HCT116 (cell line): Measurements from ENCODE around the gene PRKCA. TPM values are rescaled to one million over a fixed set of nuclear protein-coding genes. Genes with fewer than 3 reads are reported as not detected.
"Not testable (repeated sequence)": the region's sequence is repeated elsewhere in the genome, so short reads cannot be mapped to it uniquely, and the experiment has no call there.

Experiments
- ATAC-seq: fragments of 200-7000 bp; cut with Tn5 transposase; 2 replicates; pipeline ENCODE4 v1.9.1; 2020; ENCODE audit warnings: mild to moderate bottlenecking, moderate library complexity
- BruUV-seq: library from RNA; stranded (reverse); fragments of 400-500 nt; replicated peaks from 2 replicates; lab custom pipeline; 2021; lab: Mats Ljungman, UMichigan
- CTCF ChIA-PET: fragments of 300-600 bp; sonication (Branson Sonifier 250); formaldehyde crosslinking; loops from one replicate; lab custom pipeline; 2021; ENCODE audit warnings: antibody characterized with exemption; lab: Charles Lee
- POLR2A ChIA-PET: fragments of 300-600, 350-600 bp; sonication (Branson Sonifier 250); formaldehyde crosslinking; loops from one replicate; lab custom pipeline; 2021; ENCODE audit warnings: antibody characterized with exemption; lab: Charles Lee
- RAD21 ChIA-PET, 2 experiments: fragments of 300-600 bp; sonication (Branson Sonifier 250); formaldehyde crosslinking; loops; one replicate each; lab custom pipeline; 2023; ENCODE audit warnings: low total read pairs in 2 of 2; ENCODE audit not compliant: uncharacterized antibody in 2 of 2, unreplicated experiment in 2 of 2, low non-redundant PET in 1 of 2; lab: Charles Lee
- DNase-seq: peaks from one replicate; pipeline ENCODE4 v3.0.0-alpha.2; 2010; ENCODE audit warnings: low read depth, low spot score
- H2AFZ ChIP-seq: fragments of 200-600 bp; shearing (Covaris generic), sonication (generic); 2 replicates; pipeline ENCODE4 v1.6.1; 2017; ENCODE audit warnings: low read depth, mixed run types, mixed read lengths, antibody characterized with exemption, low read length; ENCODE audit not compliant: poor library complexity, severe bottlenecking
- H3K27ac ChIP-seq: 2 replicates; pipeline ENCODE4 v1.5.1; 2012; ENCODE audit warnings: low read depth, low read length
- H3K27me3 ChIP-seq: fragments of 200-600 bp; sonication (generic); 2 replicates; pipeline ENCODE4 v1.6.1; 2016; ENCODE audit warnings: mixed run types, low read length, mixed read lengths; ENCODE audit not compliant: insufficient read depth
- H3K36me3 ChIP-seq, 2 experiments: fragments of 200-500 bp in 1 of 2; fragments of 200-600 bp in 1 of 2; sonication (Bioruptor generic) in 1 of 2; sonication (generic) in 1 of 2; 2 replicates each; pipeline versions ENCODE4 v1.5.1 to v1.6.1; 2014 to 2016; ENCODE audit warnings: low read length in 2 of 2, inconsistent platforms in 1 of 2, mixed read lengths in 1 of 2, mixed run types in 1 of 2; ENCODE audit not compliant: insufficient read depth in 2 of 2, control insufficient read depth in 1 of 2
- H3K4me1 ChIP-seq, 2 experiments: fragments of 200-600 bp in 1 of 2; sonication (generic) in 1 of 2; 2 replicates each; pipeline versions ENCODE4 v1.5.1 to v1.6.1; 2012 to 2017; ENCODE audit warnings: low read length in 2 of 2, inconsistent platforms in 1 of 2, mild to moderate bottlenecking in 1 of 2, mixed read lengths in 1 of 2, mixed run types in 1 of 2, moderate library complexity in 1 of 2; ENCODE audit not compliant: insufficient read depth in 2 of 2, control insufficient read depth in 1 of 2
- H3K4me2 ChIP-seq: fragments of 200-600 bp; sonication (generic); 2 replicates; pipeline ENCODE4 v1.6.1; 2017; ENCODE audit warnings: mixed run types, low read length, mixed read lengths
- H3K4me3 ChIP-seq, 2 experiments: fragments of 200-600 bp in 1 of 2; sonication (generic) in 1 of 2; replicated peaks in 1 of 2; 2 replicates each; pipeline ENCODE4 v1.5.1; 2011 to 2016; ENCODE audit warnings: low read length in 2 of 2, control low read depth in 1 of 2, low read depth in 1 of 2, mild to moderate bottlenecking in 1 of 2, mixed read lengths in 1 of 2, mixed run types in 1 of 2
- H3K79me2 ChIP-seq: fragments of 200-600 bp; sonication (generic); 2 replicates; pipeline ENCODE4 v1.6.1; 2017; ENCODE audit warnings: mild to moderate bottlenecking, mixed run types, low read length, moderate library complexity, mixed read lengths; ENCODE audit not compliant: insufficient read depth
- H3K9ac ChIP-seq: fragments of 200-600 bp; sonication (generic); 2 replicates; pipeline ENCODE4 v1.6.1; 2016; ENCODE audit warnings: low read length, mixed read lengths
- H3K9me2 ChIP-seq: fragments of 200-600 bp; sonication (generic), shearing (Covaris generic); 2 replicates; pipeline ENCODE4 v1.6.1; 2017; ENCODE audit warnings: mixed run types, mild to moderate bottlenecking, moderate library complexity; ENCODE audit not compliant: insufficient read depth
- H3K9me3 ChIP-seq, 2 experiments: fragments of 200-500 bp in 1 of 2; fragments of 200-600 bp in 1 of 2; sonication (Bioruptor generic) in 1 of 2; sonication (generic) in 1 of 2; 2 replicates each; pipeline ENCODE4 v1.6.1; 2014 to 2017; ENCODE audit warnings: low read length in 2 of 2, mixed read lengths in 2 of 2, inconsistent platforms in 1 of 2, low read depth in 1 of 2, mild to moderate bottlenecking in 1 of 2, mixed run types in 1 of 2, moderate library complexity in 1 of 2; ENCODE audit not compliant: control insufficient read depth in 1 of 2, insufficient read depth in 1 of 2
- H4K20me1 ChIP-seq: fragments of 200-600 bp; sonication (generic), shearing (Covaris generic); 2 replicates; pipeline ENCODE4 v1.6.1; 2017; ENCODE audit warnings: mixed run types, mild to moderate bottlenecking, moderate library complexity; ENCODE audit not compliant: insufficient read depth
- ELF1 ChIP-seq: IDR thresholded peaks from 2 replicates; pipeline ENCODE4 v1.6.1; 2012; ENCODE audit warnings: low read depth, borderline replicate concordance
- EZH2phosphoT487 ChIP-seq: fragments of 200-600 bp; IDR thresholded peaks from 2 replicates; pipeline ENCODE4 v1.6.1; 2018; ENCODE audit warnings: antibody characterized with exemption, borderline replicate concordance
- JUND ChIP-seq: IDR thresholded peaks from 2 replicates; pipeline ENCODE4 v1.6.1; 2012
- POLR2A ChIP-seq: IDR thresholded peaks from 2 replicates; pipeline ENCODE4 v1.7.0; 2011; ENCODE audit warnings: borderline replicate concordance; ENCODE audit not compliant: insufficient read depth, insufficient read length; ENCODE audit errors: extremely low read depth
- POLR2AphosphoS5 ChIP-seq: IDR thresholded peaks from 2 replicates; pipeline ENCODE4 v1.6.1; 2011; ENCODE audit warnings: mild to moderate bottlenecking, low read depth, low read length, moderate library complexity
- RAD21 ChIP-seq: IDR thresholded peaks from 2 replicates; pipeline ENCODE4 v1.6.1; 2012; ENCODE audit warnings: low read depth, mild to moderate bottlenecking
- REST ChIP-seq: IDR thresholded peaks from 2 replicates; pipeline ENCODE4 v1.6.1; 2012; ENCODE audit warnings: low read depth
- SP1 ChIP-seq: IDR thresholded peaks from 2 replicates; pipeline ENCODE4 v1.6.1; 2012; ENCODE audit warnings: low read depth
- SRF ChIP-seq: IDR thresholded peaks from 2 replicates; pipeline ENCODE4 v1.6.1; 2012; ENCODE audit warnings: low read depth
- TCF7L2 ChIP-seq: IDR thresholded peaks from 2 replicates; pipeline ENCODE4 v1.7.0; 2011; ENCODE audit warnings: borderline replicate concordance, inconsistent platforms; ENCODE audit not compliant: insufficient read depth, insufficient read length; ENCODE audit errors: extremely low read depth
- YY1 ChIP-seq: IDR thresholded peaks from 2 replicates; pipeline ENCODE4 v1.6.1; 2011; ENCODE audit warnings: low read length, low read depth, moderate library complexity, mild to moderate bottlenecking; ENCODE audit not compliant: insufficient replicate concordance; ENCODE audit errors: extremely low read depth
- ZFX ChIP-seq: fragments of 450-650 bp; IDR thresholded peaks from 2 replicates; pipeline ENCODE4 v1.6.1; 2017
- intact Hi-C: fragments of 100-400 bp; cut with micrococcal nuclease; formaldehyde crosslinking; loops from 2 replicates; pipeline ENCODE4 v1.10.0; 2022
- total RNA-seq: library from RNA; stranded (reverse); gene quantifications from one replicate; pipeline ENCODE4 v1.2.1, GENCODE V29; 2021; ENCODE audit not compliant: unreplicated experiment
- TF ChIP-seq, protein P1 (sequence below), 3 experiments: fragments of 200-600 bp in 1 of 3; sonication (generic) in 1 of 3; IDR thresholded peaks in 2 of 3; conservative IDR thresholded peaks in 1 of 3; 2 replicates each; pipeline ENCODE4 v1.5.1; 2012 to 2017; ENCODE audit warnings: low read depth in 2 of 3, low read length in 2 of 3, antibody characterized with exemption in 1 of 3, borderline replicate concordance in 1 of 3, control low read depth in 1 of 3, mild to moderate bottlenecking in 1 of 3, mixed read lengths in 1 of 3, mixed run types in 1 of 3, moderate library complexity in 1 of 3; ENCODE audit not compliant: insufficient read depth in 1 of 3
- TF ChIP-seq, protein P2 (sequence below): IDR thresholded peaks from 2 replicates; pipeline ENCODE4 v1.6.1; 2012

PRKCA gene
- total RNA-seq, 1 experiment from 2014 or later = 18.8 TPM

DNA sequence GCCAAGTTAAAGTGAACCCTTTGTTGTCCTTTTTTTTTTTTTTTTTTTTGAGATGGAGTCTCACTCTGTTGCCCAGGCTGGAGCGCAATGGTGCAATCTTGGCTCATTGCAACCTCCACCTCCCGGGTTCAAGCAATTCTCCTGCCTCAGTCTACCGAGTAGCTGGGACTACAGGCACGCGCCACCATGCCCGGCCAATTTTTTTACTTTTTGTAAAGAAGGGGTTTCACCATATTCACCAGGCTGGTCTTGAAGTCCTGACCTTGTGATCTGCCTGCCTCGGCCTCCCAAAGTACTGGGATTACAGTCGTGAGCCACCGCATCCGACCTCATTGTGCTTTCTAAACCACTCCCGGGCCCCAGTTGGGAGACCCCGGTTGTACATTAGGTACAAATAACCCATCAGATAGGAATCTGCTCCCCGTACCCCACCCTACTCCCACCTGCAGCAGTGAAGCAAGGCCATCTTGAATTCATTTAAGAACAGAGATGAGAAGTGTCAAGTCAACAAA lies 410.7 kb downstream of the PRKCA start:
- H3K9ac ChIP-seq, DNase-seq, H3K4me2 ChIP-seq, H2AFZ ChIP-seq, H3K36me3 ChIP-seq, H4K20me1 ChIP-seq, H3K4me3 ChIP-seq, ATAC-seq, RAD21 ChIA-PET, H3K27ac ChIP-seq, BruUV-seq, H3K9me3 ChIP-seq, H3K27me3 ChIP-seq, H3K9me2 ChIP-seq, H3K79me2 ChIP-seq: not testable (repeated sequence)
- H3K4me1 ChIP-seq = peaks cover 17 to 19% of the 10 kb centered on the region in 2 experiments
- intact Hi-C loops = loop anchor here (10.0 kb wide), 1 partner anchor 652 kb away; the partner anchor contains the start of gene PSMD12
- POLR2A ChIA-PET = interaction anchor here (1.7 kb wide), 1 partner anchor 196 kb away, joined by 4 read pairs; no protein-coding TSS in a partner anchor
- CTCF ChIA-PET = interaction anchor here (0.8 to 2.3 kb wide), 5 partner anchors 9 to 513 kb away, joined by 3 to 12 read pairs (median 4); no protein-coding TSS in a partner anchor

- DNase-seq (no peak), ATAC-seq (no peak)
- no peak overlapping the region for H3K4me3 ChIP-seq
- no peaks in the 10 kb centered on the region for H3K36me3 ChIP-seq
- no peaks in the 10 kb centered on the region for H4K20me1 ChIP-seq
- no TSS peak for BruUV-seq
- ChIA-PET POLR2A (interaction anchor here (1.7 kb wide), 1 partner anchor 196 kb away, joined by 4 read pairs; no protein-coding TSS in a partner anchor), RAD21 (no interaction called here), CTCF (interaction anchor here (0.8 to 2.3 kb wide), 4 partner anchors 9 to 444 kb away, joined by 3 to 12 read pairs (median 4); no protein-coding TSS in a partner anchor)
- H3K27me3 ChIP-seq = no peaks in the 10 kb centered on the region
- intact Hi-C loops = loop anchor here (2.0 to 10.0 kb wide), 3 partner anchors 261 to 651 kb away; partner anchors contain the start of gene PSMD12
- H2AFZ ChIP-seq = no peak overlapping the region
- H3K9me3 ChIP-seq = no peaks in the 10 kb centered on the region
- H3K4me1 ChIP-seq = peaks cover 18 to 19% of the 10 kb centered on the region in 2 experiments
- no peak overlapping the region for H3K27ac ChIP-seq
- no peak overlapping the region for H3K4me2 ChIP-seq
- H3K9ac ChIP-seq = no peak overlapping the region
- H3K9me2 ChIP-seq = no peaks in the 10 kb centered on the region
- H3K79me2 ChIP-seq = no peaks in the 10 kb centered on the region
- TF ChIP-seq REST (no peak), TCF7L2 (no peak), YY1 (no peak), EZH2phosphoT487 (no peak), RAD21 (no peak), ELF1 (no peak), SP1 (no peak), SRF (no peak), POLR2AphosphoS5 (no peak), JUND (no peak), ZFX (no peak), POLR2A (no peak)
- TF ChIP-seq, protein P1, sequence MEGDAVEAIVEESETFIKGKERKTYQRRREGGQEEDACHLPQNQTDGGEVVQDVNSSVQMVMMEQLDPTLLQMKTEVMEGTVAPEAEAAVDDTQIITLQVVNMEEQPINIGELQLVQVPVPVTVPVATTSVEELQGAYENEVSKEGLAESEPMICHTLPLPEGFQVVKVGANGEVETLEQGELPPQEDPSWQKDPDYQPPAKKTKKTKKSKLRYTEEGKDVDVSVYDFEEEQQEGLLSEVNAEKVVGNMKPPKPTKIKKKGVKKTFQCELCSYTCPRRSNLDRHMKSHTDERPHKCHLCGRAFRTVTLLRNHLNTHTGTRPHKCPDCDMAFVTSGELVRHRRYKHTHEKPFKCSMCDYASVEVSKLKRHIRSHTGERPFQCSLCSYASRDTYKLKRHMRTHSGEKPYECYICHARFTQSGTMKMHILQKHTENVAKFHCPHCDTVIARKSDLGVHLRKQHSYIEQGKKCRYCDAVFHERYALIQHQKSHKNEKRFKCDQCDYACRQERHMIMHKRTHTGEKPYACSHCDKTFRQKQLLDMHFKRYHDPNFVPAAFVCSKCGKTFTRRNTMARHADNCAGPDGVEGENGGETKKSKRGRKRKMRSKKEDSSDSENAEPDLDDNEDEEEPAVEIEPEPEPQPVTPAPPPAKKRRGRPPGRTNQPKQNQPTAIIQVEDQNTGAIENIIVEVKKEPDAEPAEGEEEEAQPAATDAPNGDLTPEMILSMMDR (IDR thresholded peaks at IDR 0.05 in 2 of 3, conservative IDR thresholded peaks at IDR 0.05 in 1 of 3; ENCODE audit: borderline replicate concordance in 1 of 3, insufficient read depth in 1 of 3, low read depth in 2 of 3, low read length in 2 of 3) = no peak
- TF ChIP-seq, protein P2, sequence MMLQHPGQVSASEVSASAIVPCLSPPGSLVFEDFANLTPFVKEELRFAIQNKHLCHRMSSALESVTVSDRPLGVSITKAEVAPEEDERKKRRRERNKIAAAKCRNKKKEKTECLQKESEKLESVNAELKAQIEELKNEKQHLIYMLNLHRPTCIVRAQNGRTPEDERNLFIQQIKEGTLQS = no peak
Observed at GRCh38 chr17:66713533-66714042, 411.2 kb downstream of the PRKCA start.
